ENCODE measurements around the gene RMI1.

- TF ChIP-seq POLR2A (IDR thresholded peaks at IDR 0.05; ENCODE audit: low read length) (no peak), GATA1 (IDR thresholded peaks at IDR 0.05; ENCODE audit: low read depth, low read length) (no peak)
These were observed 13.5 kb upstream of the RMI1 start for GRCh38 chr9:83967073-83967472.
